Tibial nerve (tissue), 3 donors: Measurements from ENCODE around the gene TNRC6C.

ENCODE experiments used
- CTCF ChIP-seq, 5 experiments: fragments of 200-600 bp in 3 of 5; fragments of 450-650 bp in 2 of 5; sonication (generic) in 3 of 5; IDR thresholded peaks; one replicate each; pipeline ENCODE4 v1.5.1; 2016 to 2019; ENCODE audit warnings: antibody characterized with exemption in 5 of 5, mild to moderate bottlenecking in 3 of 5, moderate library complexity in 2 of 5
- POLR2A ChIP-seq, 2 donors: fragments of 450-650 bp; IDR thresholded peaks; one replicate each; pipeline ENCODE4 v1.6.1; 2017; ENCODE audit warnings: antibody characterized with exemption in 2 of 2, mild to moderate bottlenecking in 2 of 2, moderate library complexity in 2 of 2

- TF ChIP-seq CTCF (IDR thresholded peaks at IDR 0.05) (no peak), POLR2A (IDR thresholded peaks at IDR 0.05) (no peak)
Measured at GRCh38 chr17:78110363-78111015, 152.0 kb downstream of the TNRC6C start.
